Left ventricle myocardium inferior (tissue), 1 donor: ENCODE data around the gene IFIT1. TPM values are rescaled to one million over a fixed set of nuclear protein-coding genes. Genes with fewer than 3 reads are reported as not detected.

ENCODE experiments used
- DNase-seq: peaks from one replicate; pipeline ENCODE4 v3.0.0-alpha.2; 2020
- H3K27ac ChIP-seq: fragments of 200-600 bp; replicated peaks from 2 replicates; pipeline ENCODE4 v1.8.0; 2021
- H3K27me3 ChIP-seq: fragments of 200-600 bp; 2 replicates; pipeline ENCODE4 v1.8.0; 2021; ENCODE audit warnings: low read depth
- H3K36me3 ChIP-seq: fragments of 200-600 bp; 2 replicates; pipeline ENCODE4 v1.8.0; 2021
- H3K4me1 ChIP-seq: fragments of 200-600 bp; 2 replicates; pipeline ENCODE4 v1.8.0; 2021
- H3K4me3 ChIP-seq: fragments of 200-600 bp; 2 replicates; pipeline ENCODE4 v1.8.0; 2021; ENCODE audit warnings: mild to moderate bottlenecking, moderate library complexity
- H3K9me3 ChIP-seq: fragments of 200-600 bp; replicated peaks from 2 replicates; pipeline ENCODE4 v1.8.0; 2021
- CTCF ChIP-seq: fragments of 200-600 bp; IDR thresholded peaks from 2 replicates; pipeline ENCODE4 v1.8.0; 2021; ENCODE audit warnings: antibody characterized with exemption, mild to moderate bottlenecking, borderline replicate concordance
- intact Hi-C: fragments of 100-400 bp; cut with micrococcal nuclease; formaldehyde crosslinking; loops from one replicate; pipeline ENCODE4 v1.11.0; 2022
- total RNA-seq: library from RNA; stranded (reverse); fragmentation: NEBNext Ultra II Directional; extraction: Animal tissue kit (Norgen Biotek cat#: 25700); gene quantifications from one replicate; pipeline ENCODE4 v1.2.1, GENCODE V29; 2021
- donor health status: DM: no; HTN: yes; CAD: no; lungs with severe emphysema.

The IFIT1 gene
- total RNA-seq, 1 donor from 2014 or later, result 31.0 TPM

DNA sequence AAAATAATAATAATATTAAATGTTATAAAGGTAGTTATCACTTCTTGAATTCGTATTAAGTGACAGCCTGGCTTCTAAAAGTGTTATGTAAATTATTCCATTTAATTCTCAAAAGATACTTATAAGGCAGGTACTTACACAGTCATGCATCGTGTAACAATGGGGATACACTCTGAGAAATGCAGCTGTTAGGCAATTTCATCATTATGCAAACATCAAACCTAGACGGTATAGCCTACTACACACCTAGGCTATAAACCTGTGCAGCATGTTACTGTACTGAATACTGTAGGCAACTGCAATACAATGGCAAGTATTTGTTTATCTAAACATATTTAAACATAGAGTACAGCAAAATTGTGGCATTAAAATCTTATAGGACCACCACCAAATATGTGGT, 1.5 kb downstream of the IFIT1 start:
- H3K27me3 ChIP-seq, result no peaks in the 10 kb centered on the region
- peaks cover 7% of the 10 kb centered on the region for H3K36me3 ChIP-seq
- no peak for TF ChIP-seq CTCF
- peak overlapping the region; percentile 74 for H3K4me3 ChIP-seq
- peak overlapping the region; percentile 88 for H3K27ac ChIP-seq
- DNase-seq, result no peak
- no peaks in the 10 kb centered on the region for H3K9me3 ChIP-seq
- intact Hi-C loops, result no loop called here
- H3K4me1 ChIP-seq, result peaks cover 63% of the 10 kb centered on the region

DNA sequence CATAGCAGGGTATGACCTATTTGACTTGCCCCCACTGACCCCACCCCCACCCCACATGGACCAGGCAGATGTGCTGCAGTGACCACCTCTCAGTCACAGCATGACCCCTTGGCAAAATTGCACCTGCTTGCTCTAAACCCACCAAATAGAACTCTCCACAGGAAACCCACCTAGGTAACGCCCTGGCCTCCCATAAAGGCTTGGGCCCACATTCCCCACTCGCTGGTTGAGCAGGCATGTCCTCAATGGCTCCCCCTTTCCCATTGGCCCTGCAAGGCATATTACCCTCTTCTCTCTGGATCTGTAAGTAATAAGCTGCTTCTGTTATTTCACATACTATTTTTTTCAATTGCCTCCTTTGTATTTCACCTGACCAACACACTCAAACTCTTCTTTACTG, 2.7 kb downstream of the IFIT1 start:
- H3K27ac ChIP-seq, result no peak overlapping the region
- H3K36me3 ChIP-seq, result peaks cover 7% of the 10 kb centered on the region
- no peaks in the 10 kb centered on the region for H3K27me3 ChIP-seq
- H3K4me1 ChIP-seq, result peaks cover 62% of the 10 kb centered on the region
- peak overlapping the region; percentile 74 for H3K4me3 ChIP-seq
- intact Hi-C loops, result no loop called here
- no peaks in the 10 kb centered on the region for H3K9me3 ChIP-seq
- TF ChIP-seq CTCF, result no peak
- DNase-seq, result no peak

DNA sequence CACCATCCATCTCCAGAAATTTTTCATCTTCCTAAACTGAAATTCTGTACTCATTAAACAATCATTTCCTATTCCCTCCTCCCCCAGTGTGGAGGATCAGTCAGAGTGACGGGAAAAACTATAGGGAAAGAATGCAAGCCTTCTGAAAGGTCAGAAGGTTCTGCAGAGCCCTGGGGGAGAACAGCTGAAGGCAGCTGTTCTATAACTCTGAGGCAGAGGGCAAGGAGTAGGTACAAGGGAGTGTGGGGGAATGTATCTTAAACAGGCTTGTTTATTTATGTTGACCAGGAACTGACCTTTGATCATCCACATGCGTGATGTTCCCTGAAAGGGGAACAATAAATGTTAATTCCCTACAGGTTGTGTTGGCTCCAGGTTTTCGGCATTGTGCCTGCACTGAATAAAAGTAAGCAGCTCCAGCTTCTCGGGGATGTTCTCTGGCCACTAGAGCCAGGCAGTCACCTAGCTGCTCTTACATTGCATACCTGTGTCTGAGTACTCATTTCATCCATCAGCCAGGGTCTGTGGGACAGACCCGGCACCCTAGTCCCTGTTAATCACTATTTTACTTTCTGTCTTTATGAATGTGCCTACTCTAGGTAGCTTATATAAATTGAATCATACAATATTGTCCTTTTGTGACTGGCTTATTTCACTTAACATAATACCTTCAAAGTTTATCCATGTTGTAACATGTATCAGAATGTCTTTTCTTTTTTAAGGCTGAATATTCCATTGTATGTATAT, 5.8 kb downstream of the IFIT1 start:
- TF ChIP-seq CTCF, result no peak
- H3K4me3 ChIP-seq, result no peak overlapping the region

DNA sequence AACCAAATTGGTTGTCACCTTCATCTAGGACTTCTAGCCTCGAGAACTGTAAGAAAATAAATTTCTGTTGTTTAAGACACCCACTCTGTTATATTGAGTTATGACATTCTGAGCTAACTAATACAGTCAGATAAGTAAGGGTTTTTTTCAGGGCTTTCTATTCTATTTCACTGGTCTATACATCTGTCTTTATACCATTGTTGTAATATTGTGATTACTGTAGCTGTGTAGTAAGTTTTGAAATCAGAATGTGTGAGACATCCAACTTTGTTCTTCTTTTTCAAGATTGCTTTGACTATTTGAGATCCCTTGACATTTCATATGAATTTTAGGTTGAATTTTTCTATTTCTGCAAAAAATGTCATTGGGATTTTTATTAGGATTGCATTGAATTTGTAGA, 7.5 kb downstream of the IFIT1 start:
- Histone ChIP-seq H3K9me3 (no peaks in the 10 kb centered on the region), H3K4me1 (peaks cover 30% of the 10 kb centered on the region), H3K27ac (no peak overlapping the region), H3K36me3 (peaks cover 37% of the 10 kb centered on the region), H3K4me3 (no peak overlapping the region), H3K27me3 (no peaks in the 10 kb centered on the region)
- intact Hi-C loops, result no loop called here
- TF ChIP-seq CTCF, result no peak
- no peak for DNase-seq

More for the DNA sequence above, 5.8 kb downstream of the IFIT1 start:
- intact Hi-C loops, result no loop called here
- no peak for DNase-seq
- no peaks in the 10 kb centered on the region for H3K9me3 ChIP-seq
- no peaks in the 10 kb centered on the region for H3K27me3 ChIP-seq
- peak overlapping the region; percentile 28 for H3K27ac ChIP-seq
- peaks cover 48% of the 10 kb centered on the region for H3K4me1 ChIP-seq
- peaks cover 20% of the 10 kb centered on the region for H3K36me3 ChIP-seq

- no peak for DNase-seq
- Histone ChIP-seq H3K36me3 (peaks cover 47% of the 10 kb centered on the region), H3K27me3 (no peaks in the 10 kb centered on the region), H3K27ac (no peak overlapping the region), H3K9me3 (peaks cover 10% of the 10 kb centered on the region), H3K4me1 (peaks cover 19% of the 10 kb centered on the region), H3K4me3 (no peak overlapping the region)
- no peak for TF ChIP-seq CTCF
- intact Hi-C loops, result no loop called here
These were observed 10.6 kb downstream of the IFIT1 start for GRCh38 chr10:89403043-89403442.
